Lower lobe of right lung (tissue), 2 donors: Measurements from ENCODE around the gene TM7SF3. TPM values are rescaled to one million over a fixed set of nuclear protein-coding genes. Genes with fewer than 3 reads are reported as not detected.
A peak's percentile ranks its signal among the peaks of the same experiment; 100 is the strongest.
"Not testable (repeated sequence)": the region's sequence is repeated elsewhere in the genome, so short reads cannot be mapped to it uniquely, and the experiment has no call there.

Source experiments
- ATAC-seq, 2 donors: fragments of 200-7000 bp; cut with Tn5 transposase; one replicate each; pipeline ENCODE4 v1.9.1; 2020 to 2022; ENCODE audit warnings: mild to moderate bottlenecking in 2 of 2, moderate library complexity in 2 of 2
- DNase-seq: peaks from one replicate; pipeline ENCODE4 v3.0.0-alpha.2; 2020
- H3K27ac ChIP-seq: fragments of 200-600 bp; one replicate; pipeline ENCODE4 v1.8.0; 2022
- H3K27me3 ChIP-seq: fragments of 200-600 bp; one replicate; pipeline ENCODE4 v1.8.0; 2022; ENCODE audit warnings: low read depth
- H3K36me3 ChIP-seq: fragments of 200-600 bp; one replicate; pipeline ENCODE4 v1.8.0; 2022; ENCODE audit warnings: mild to moderate bottlenecking
- H3K4me1 ChIP-seq: fragments of 200-600 bp; one replicate; pipeline ENCODE4 v1.8.0; 2022
- H3K4me3 ChIP-seq: fragments of 200-600 bp; one replicate; pipeline ENCODE4 v1.8.0; 2022; ENCODE audit warnings: mild to moderate bottlenecking
- H3K9me3 ChIP-seq: fragments of 200-600 bp; one replicate; pipeline ENCODE4 v1.8.0; 2022
- intact Hi-C: fragments of 100-400 bp; cut with DNase I; formaldehyde crosslinking; loops from one replicate; pipeline ENCODE4 v1.11.0; 2022
- total RNA-seq: library from RNA; stranded (reverse); fragmentation: NEBNext Ultra II Directional; extraction: Animal tissue kit (Norgen Biotek cat#: 25700); gene quantifications from one replicate; pipeline ENCODE4 v1.2.1, GENCODE V29; 2021
- TF ChIP-seq, protein P1 (sequence below): fragments of 200-600 bp; IDR thresholded peaks from one replicate; pipeline ENCODE4 v1.8.0; 2022; ENCODE audit warnings: antibody characterized with exemption, mild to moderate bottlenecking
- donor health status: DM: no; HTN: yes; CAD: no; lungs with severe emphysema.

The TM7SF3 gene
- total RNA-seq, 1 donor from 2014 or later: 70.9 TPM

DNA sequence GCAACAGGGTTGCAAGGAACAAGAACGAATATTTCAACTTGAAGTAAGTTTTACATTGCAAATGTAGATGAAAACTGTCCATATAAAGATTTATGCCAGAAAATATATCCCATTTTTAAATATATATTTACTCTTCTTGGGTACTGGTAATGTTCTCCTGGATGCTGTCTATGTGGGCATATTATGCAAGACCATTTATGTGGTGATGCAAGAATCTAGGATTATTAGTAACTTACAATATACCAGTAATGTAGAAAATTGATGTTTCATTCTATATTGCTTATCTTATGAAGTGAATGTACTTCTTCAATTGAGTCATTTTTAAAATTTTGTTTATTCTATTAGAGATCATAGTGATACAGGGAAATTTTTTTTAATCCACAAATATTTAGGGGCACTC is 50.8 kb downstream of the TM7SF3 start:
- Histone ChIP-seq H3K27ac (no peak overlapping the region), H3K4me3 (no peak overlapping the region), H3K9me3 (no peaks in the 10 kb centered on the region), H3K36me3 (peaks cover 85% of the 10 kb centered on the region), H3K27me3 (no peaks in the 10 kb centered on the region), H3K4me1 (no peaks in the 10 kb centered on the region)
- intact Hi-C loops: no loop called here
- ATAC-seq (no peak), DNase-seq (no peak)
- TF ChIP-seq, protein P1, sequence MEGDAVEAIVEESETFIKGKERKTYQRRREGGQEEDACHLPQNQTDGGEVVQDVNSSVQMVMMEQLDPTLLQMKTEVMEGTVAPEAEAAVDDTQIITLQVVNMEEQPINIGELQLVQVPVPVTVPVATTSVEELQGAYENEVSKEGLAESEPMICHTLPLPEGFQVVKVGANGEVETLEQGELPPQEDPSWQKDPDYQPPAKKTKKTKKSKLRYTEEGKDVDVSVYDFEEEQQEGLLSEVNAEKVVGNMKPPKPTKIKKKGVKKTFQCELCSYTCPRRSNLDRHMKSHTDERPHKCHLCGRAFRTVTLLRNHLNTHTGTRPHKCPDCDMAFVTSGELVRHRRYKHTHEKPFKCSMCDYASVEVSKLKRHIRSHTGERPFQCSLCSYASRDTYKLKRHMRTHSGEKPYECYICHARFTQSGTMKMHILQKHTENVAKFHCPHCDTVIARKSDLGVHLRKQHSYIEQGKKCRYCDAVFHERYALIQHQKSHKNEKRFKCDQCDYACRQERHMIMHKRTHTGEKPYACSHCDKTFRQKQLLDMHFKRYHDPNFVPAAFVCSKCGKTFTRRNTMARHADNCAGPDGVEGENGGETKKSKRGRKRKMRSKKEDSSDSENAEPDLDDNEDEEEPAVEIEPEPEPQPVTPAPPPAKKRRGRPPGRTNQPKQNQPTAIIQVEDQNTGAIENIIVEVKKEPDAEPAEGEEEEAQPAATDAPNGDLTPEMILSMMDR: no peak

DNA sequence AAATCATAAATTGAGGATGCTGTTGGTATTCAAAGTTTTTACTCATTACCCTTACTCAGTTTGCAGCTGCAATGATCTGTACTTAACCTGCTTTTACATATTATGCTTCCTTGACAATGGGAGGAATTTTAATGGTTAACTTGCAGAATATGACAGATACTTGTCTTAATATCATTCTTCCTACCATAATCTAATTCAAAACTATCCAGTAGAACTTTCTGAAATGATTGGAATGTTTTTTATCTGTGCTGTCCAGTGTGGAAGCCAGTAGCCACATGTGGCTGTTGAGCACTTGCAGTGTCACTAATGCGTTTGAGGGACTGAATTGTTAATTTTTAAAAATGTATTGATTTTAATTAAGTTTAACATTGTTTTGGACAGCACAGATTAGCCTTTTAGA is 52.4 kb downstream of the TM7SF3 start:
- ATAC-seq: no peak
- H3K4me3 ChIP-seq: no peak overlapping the region
- TF ChIP-seq, protein P1: no peak
- no peaks in the 10 kb centered on the region for H3K4me1 ChIP-seq
- no peak overlapping the region for H3K27ac ChIP-seq
- intact Hi-C loops: no loop called here
- H3K36me3 ChIP-seq: peaks cover 91% of the 10 kb centered on the region
- H3K9me3 ChIP-seq: no peaks in the 10 kb centered on the region
- H3K27me3 ChIP-seq: no peaks in the 10 kb centered on the region
- no peak for DNase-seq

GRCh38 chr12:26961391-26961790 is 52.8 kb downstream of the TM7SF3 start:
- H3K4me1 ChIP-seq, intact Hi-C loops, ATAC-seq, DNase-seq, H3K4me3 ChIP-seq, H3K27me3 ChIP-seq, H3K9me3 ChIP-seq, H3K27ac ChIP-seq: not testable (repeated sequence)
- peaks cover 91% of the 10 kb centered on the region for H3K36me3 ChIP-seq

DNA sequence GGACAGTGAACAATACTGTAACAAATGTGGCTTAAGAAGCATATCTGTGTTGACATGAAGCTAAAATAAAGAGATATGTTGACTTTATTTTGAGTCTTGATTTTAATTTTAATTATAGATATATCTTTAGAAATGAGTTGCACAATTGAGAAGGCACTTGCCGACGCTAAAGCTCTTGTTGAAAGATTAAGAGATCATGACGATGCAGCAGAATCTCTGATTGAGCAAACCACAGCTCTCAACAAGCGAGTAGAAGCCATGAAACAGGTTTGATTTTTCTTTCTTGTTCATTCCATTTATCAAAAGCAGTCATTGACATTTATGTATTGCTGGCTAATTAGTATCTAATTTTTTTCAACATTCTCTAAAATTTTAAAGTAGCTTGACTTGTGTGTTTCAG is 60.2 kb downstream of the TM7SF3 start:
- TF ChIP-seq, protein P1: no peak
- ATAC-seq: peak in 1 of 2 donors; percentile 58
- intact Hi-C loops: no loop called here
- Histone ChIP-seq H3K9me3 (no peaks in the 10 kb centered on the region), H3K27me3 (no peaks in the 10 kb centered on the region), H3K4me3 (no peak overlapping the region), H3K36me3 (peaks cover 30% of the 10 kb centered on the region), H3K4me1 (peaks cover 18% of the 10 kb centered on the region), H3K27ac (no peak overlapping the region)
- no peak for DNase-seq

DNA sequence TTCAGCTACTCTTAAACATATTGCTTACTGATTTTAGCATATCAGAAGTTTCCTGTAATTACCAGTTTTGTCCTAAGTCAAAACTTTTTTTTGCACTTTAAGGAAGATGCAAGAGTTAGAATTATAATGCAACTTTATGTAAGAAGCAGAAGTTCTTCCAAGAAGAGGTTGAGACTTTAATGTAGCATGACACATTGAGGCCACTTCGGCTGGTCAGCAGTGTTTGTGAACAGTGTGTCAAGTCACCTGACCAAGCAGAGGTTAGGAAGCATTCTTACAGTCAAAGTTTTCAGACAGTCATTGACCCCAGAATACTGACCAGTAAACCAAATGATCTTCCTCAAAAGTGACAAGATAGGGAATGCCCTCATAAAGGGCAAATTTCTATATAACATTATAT is 60.7 kb downstream of the TM7SF3 start:
- DNase-seq (peak; percentile 64), ATAC-seq (peak; percentile 89 to 92)
- Histone ChIP-seq H3K9me3 (peaks cover 4% of the 10 kb centered on the region), H3K27ac (peak overlapping the region; percentile 32), H3K4me3 (no peak overlapping the region), H3K27me3 (no peaks in the 10 kb centered on the region), H3K4me1 (peaks cover 18% of the 10 kb centered on the region), H3K36me3 (peaks cover 26% of the 10 kb centered on the region)
- intact Hi-C loops: no loop called here
- TF ChIP-seq, protein P1: no peak

DNA sequence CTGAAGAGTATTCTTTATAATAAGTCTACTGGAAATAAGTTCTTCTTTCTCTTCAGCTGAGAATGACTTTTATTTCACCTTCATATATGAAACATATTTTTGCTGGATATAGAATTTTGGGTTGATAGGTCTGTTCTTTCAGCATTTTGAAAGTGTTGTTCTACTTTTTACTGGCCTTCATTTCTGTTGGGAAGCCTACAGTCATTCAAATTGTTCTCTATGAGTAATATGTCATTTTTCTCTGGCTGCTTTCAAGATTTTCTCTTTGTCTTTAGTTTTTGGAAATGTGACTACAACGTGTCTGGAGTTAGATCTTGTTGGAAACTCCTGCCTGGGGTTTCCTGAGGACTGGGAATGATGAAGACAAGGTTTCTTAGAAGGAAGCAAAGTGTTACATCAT is 65.9 kb downstream of the TM7SF3 start:
- Histone ChIP-seq H3K36me3 (no peaks in the 10 kb centered on the region), H3K27ac (no peak overlapping the region), H3K4me1 (peaks cover 6% of the 10 kb centered on the region), H3K9me3 (peaks cover 10% of the 10 kb centered on the region), H3K27me3 (no peaks in the 10 kb centered on the region), H3K4me3 (no peak overlapping the region)
- TF ChIP-seq, protein P1: no peak
- no peak for DNase-seq
- intact Hi-C loops: no loop called here
- no peak for ATAC-seq
